ENCODE measurements around the gene MIAT. TPM values are rescaled to one million over a fixed set of nuclear protein-coding genes. Genes with fewer than 3 reads are reported as not detected.

MIAT gene
- total RNA-seq, 4 donors from 2014 or later = 1.00 to 17.1 (median 3.0) TPM

- peak overlapping the region in 1 of 4 donors; percentile 86 for H3K4me3 ChIP-seq
- no peaks in the 10 kb centered on the region for H3K9me3 ChIP-seq
- H3K27me3 ChIP-seq = no peaks in the 10 kb centered on the region
- in situ Hi-C loops (cut with MboI; ENCODE audit: low pct_ligation_motif_present in 1 of 4, low pct_unique_long_range_greater_than_20kb in 1 of 4, low sequenced_read_pairs in 3 of 4) (no loop called here), intact Hi-C loops (cut with DNase I; ENCODE audit: low total_unique reads) (no loop called here)
- TF ChIP-seq POLR2AphosphoS5 (IDR thresholded peaks at IDR 0.05) = no peak
- no peak for TF ChIP-seq EP300 (IDR thresholded peaks at IDR 0.05; ENCODE audit: low read depth)
- no peak for TF ChIP-seq POLR2A (IDR thresholded peaks at IDR 0.05)
- no peak for TF ChIP-seq CTCF (IDR thresholded peaks at IDR 0.05)
- peak overlapping the region; percentile 92 to 97 (median 96) for H3K27ac ChIP-seq
- H3K36me3 ChIP-seq = no peaks in the 10 kb centered on the region
- DNase-seq = peak; percentile 19
- WGBS, 2 donors (ENCODE audit: low coverage in 1 of 2) = 67 to 73% methylated on average over 4 to 9 of the region's 9 CpGs
- H3K4me1 ChIP-seq = peaks cover 9 to 30% (median 23%) of the 10 kb centered on the region in 4 donors
Observed at GRCh38 chr22:26674211-26675190, 17.1 kb downstream of the MIAT start.

GRCh38 chr22:26675687-26676268 lies 18.4 kb downstream of the MIAT start:
- 89 to 100% methylated on average over 3 to 4 of the region's 4 CpGs for WGBS, 2 donors (ENCODE audit: low coverage in 1 of 2)
- no peaks in the 10 kb centered on the region for H3K36me3 ChIP-seq
- in situ Hi-C loops (cut with MboI; ENCODE audit: low pct_ligation_motif_present in 1 of 4, low pct_unique_long_range_greater_than_20kb in 1 of 4, low sequenced_read_pairs in 3 of 4) = no loop called here
- no peaks in the 10 kb centered on the region for H3K9me3 ChIP-seq
- H3K4me1 ChIP-seq = peaks cover 9 to 30% (median 23%) of the 10 kb centered on the region in 4 donors
- H3K27ac ChIP-seq = no peak overlapping the region
- DNase-seq = no peak
- no peak overlapping the region for H3K4me3 ChIP-seq
- H3K27me3 ChIP-seq = no peaks in the 10 kb centered on the region
- intact Hi-C loops (cut with DNase I; ENCODE audit: low total_unique reads) = no loop called here
- TF ChIP-seq EP300 (IDR thresholded peaks at IDR 0.05; ENCODE audit: low read depth) (no peak), POLR2AphosphoS5 (IDR thresholded peaks at IDR 0.05) (no peak), CTCF (IDR thresholded peaks at IDR 0.05) (no peak), POLR2A (IDR thresholded peaks at IDR 0.05) (no peak)

GRCh38 chr22:26677217-26677616 lies 19.8 kb downstream of the MIAT start:
- WGBS, 2 donors (ENCODE audit: low coverage in 1 of 2) = 80 to 85% methylated on average over 1 to 5 of the region's 5 CpGs
- no peak for DNase-seq
- H3K4me3 ChIP-seq = no peak overlapping the region
- intact Hi-C loops (cut with DNase I; ENCODE audit: low total_unique reads) = no loop called here
- no peak for TF ChIP-seq CTCF (IDR thresholded peaks at IDR 0.05)
- no peak for TF ChIP-seq EP300 (IDR thresholded peaks at IDR 0.05; ENCODE audit: low read depth)
- no peak for TF ChIP-seq POLR2AphosphoS5 (IDR thresholded peaks at IDR 0.05)
- TF ChIP-seq POLR2A (IDR thresholded peaks at IDR 0.05) = no peak
- peaks cover 0 to 9% (median 0%) of the 10 kb centered on the region in 4 donors for H3K36me3 ChIP-seq
- no peak overlapping the region for H3K27ac ChIP-seq
- peaks cover 9 to 25% (median 18%) of the 10 kb centered on the region in 4 donors for H3K4me1 ChIP-seq
- in situ Hi-C loops (cut with MboI; ENCODE audit: low pct_ligation_motif_present in 1 of 4, low pct_unique_long_range_greater_than_20kb in 1 of 4, low sequenced_read_pairs in 3 of 4) = no loop called here
- no peaks in the 10 kb centered on the region for H3K27me3 ChIP-seq
- no peaks in the 10 kb centered on the region for H3K9me3 ChIP-seq

- in situ Hi-C loops (cut with MboI; ENCODE audit: low pct_ligation_motif_present in 1 of 4, low pct_unique_long_range_greater_than_20kb in 1 of 4, low sequenced_read_pairs in 3 of 4) = no loop called here
- 52 to 83% methylated on average over 1 to 9 of the region's 9 CpGs for whole genome bisulfite sequencing, 2 donors (ENCODE audit: low coverage in 1 of 2)
- Histone ChIP-seq H3K4me1 (peaks cover under 1 to 13% (median 6%) of the 10 kb centered on the region in 4 donors), H3K36me3 (peaks cover 0 to 9% (median 0%) of the 10 kb centered on the region in 4 donors), H3K27me3 (no peaks in the 10 kb centered on the region), H3K4me3 (no peak overlapping the region), H3K27ac (no peak overlapping the region), H3K9me3 (no peaks in the 10 kb centered on the region)
- intact Hi-C loops (cut with DNase I; ENCODE audit: low total_unique reads) = no loop called here
- peak; percentile 80 for DNase-seq
- TF ChIP-seq CTCF (IDR thresholded peaks at IDR 0.05) (peak; percentile 79 to 92 (median 91)), POLR2A (IDR thresholded peaks at IDR 0.05) (no peak)
Observed at GRCh38 chr22:26679003-26679629, 21.7 kb downstream of the MIAT start.

Data from transverse colon (tissue), 4 donors.